Measurements from ENCODE around the gene RIPOR3.

- TF ChIP-seq EZH2 (IDR thresholded peaks at IDR 0.05; ENCODE audit: borderline replicate concordance): no peak
- no peak for TF ChIP-seq CTCF (IDR thresholded peaks at IDR 0.05; ENCODE audit: poor library complexity)
- TF ChIP-seq EZH2phosphoT487 (IDR thresholded peaks at IDR 0.05; ENCODE audit: low read depth, severe bottlenecking, unreplicated experiment): no peak
Measured at GRCh38 chr20:50725724-50726005, 34.3 kb upstream of the RIPOR3 start.

All from hepatocyte (in vitro differentiated cells).